Measurements from ENCODE around the gene TTC39A.

Gene TTC39A

DNA sequence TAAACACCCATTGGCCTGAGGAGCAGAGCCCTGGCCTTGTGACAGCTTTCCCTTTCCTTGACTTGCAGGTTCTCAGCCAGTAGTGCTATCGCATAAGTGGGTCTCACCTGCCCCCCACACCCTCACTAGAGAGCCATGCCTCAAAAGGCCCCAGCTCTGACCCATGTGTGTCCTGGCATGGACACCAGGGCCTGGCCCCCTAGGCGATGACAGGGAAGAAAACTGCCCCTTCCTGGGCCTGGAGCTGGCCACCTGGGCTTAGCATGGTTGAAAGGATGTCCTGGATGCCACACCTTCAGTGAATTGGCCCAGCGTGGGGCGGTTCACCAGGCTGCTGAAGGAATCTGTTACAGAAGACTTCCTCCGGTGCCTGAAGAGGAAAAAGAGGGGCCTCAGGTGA, 18.5 kb downstream of the TTC39A start:
- TF ChIP-seq, protein P1, sequence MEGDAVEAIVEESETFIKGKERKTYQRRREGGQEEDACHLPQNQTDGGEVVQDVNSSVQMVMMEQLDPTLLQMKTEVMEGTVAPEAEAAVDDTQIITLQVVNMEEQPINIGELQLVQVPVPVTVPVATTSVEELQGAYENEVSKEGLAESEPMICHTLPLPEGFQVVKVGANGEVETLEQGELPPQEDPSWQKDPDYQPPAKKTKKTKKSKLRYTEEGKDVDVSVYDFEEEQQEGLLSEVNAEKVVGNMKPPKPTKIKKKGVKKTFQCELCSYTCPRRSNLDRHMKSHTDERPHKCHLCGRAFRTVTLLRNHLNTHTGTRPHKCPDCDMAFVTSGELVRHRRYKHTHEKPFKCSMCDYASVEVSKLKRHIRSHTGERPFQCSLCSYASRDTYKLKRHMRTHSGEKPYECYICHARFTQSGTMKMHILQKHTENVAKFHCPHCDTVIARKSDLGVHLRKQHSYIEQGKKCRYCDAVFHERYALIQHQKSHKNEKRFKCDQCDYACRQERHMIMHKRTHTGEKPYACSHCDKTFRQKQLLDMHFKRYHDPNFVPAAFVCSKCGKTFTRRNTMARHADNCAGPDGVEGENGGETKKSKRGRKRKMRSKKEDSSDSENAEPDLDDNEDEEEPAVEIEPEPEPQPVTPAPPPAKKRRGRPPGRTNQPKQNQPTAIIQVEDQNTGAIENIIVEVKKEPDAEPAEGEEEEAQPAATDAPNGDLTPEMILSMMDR (IDR thresholded peaks at IDR 0.05; ENCODE audit: low read depth, low read length) = no peak
- no peak for DNase-seq
- Histone ChIP-seq H3K36me3 (no peaks in the 10 kb centered on the region), H3K9me3 (no peaks in the 10 kb centered on the region), H3K27me3 (no peaks in the 10 kb centered on the region), H3K4me1 (no peaks in the 10 kb centered on the region), H3K4me3 (ENCODE audit: low read depth, low read length) (no peak overlapping the region)

DNA sequence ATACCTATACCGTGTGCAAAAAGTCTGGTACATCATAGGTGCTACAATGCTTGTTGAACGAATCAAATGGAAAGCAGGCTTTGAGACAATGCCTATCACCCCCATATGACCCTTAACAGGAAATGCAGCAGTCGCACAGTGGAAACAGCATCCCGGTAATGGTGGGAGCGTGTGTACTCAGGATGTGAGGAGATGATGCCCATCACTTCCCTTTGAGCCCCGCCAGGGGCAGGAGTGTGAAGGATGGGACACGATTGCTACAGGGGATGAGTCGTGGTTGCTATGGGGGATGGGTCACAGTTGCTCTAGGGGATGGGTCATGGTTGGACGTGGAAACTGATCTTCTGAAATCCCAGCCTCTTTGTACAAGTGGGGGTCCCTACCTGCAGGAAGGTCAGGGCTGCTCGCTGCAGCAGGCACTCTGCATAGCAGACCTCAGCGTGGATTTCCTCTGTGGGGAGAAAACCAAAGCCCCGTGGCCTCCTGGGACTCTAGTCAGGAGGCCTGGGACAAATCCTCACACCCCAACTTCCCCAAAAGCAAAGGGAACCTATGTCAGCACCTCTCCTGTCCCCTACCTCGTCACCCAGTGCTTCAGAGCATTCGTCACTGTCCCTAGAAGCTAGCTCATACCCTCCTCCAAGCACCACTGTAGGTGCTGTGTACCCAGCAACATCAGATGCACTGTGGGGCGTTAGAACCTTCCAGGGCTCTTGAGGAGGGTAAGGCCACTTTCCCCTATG, 19.3 kb downstream of the TTC39A start:
- TF ChIP-seq, protein P1 (IDR thresholded peaks at IDR 0.05; ENCODE audit: low read depth, low read length) = no peak

DNA sequence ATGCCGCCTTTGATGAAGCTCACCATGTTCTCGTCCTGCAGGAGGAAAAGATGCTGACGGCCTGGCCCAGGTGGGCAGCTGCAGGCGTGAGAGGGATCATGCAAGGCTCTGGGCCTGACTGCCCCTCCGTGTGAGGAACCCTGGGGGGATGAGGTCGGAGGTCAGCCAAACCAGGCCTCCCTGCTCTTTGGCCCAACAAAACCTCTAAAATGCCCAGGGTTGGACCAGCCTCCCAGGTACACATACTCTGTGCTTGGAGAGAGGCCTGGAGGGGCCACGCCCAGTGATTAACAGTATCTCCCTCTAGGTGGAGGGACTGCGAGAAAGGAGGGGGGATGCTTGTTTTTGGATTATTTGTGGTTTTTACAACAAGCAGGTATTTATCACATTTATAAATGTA, 21.1 kb downstream of the TTC39A start:
- TF ChIP-seq, protein P1 (IDR thresholded peaks at IDR 0.05; ENCODE audit: low read depth, low read length) = no peak

More for the DNA sequence above, 19.3 kb downstream of the TTC39A start:
- Histone ChIP-seq H3K9me3 (no peaks in the 10 kb centered on the region), H3K4me3 (ENCODE audit: low read depth, low read length) (no peak overlapping the region), H3K36me3 (no peaks in the 10 kb centered on the region), H3K27me3 (no peaks in the 10 kb centered on the region), H3K4me1 (no peaks in the 10 kb centered on the region)
- no peak for DNase-seq

DNA sequence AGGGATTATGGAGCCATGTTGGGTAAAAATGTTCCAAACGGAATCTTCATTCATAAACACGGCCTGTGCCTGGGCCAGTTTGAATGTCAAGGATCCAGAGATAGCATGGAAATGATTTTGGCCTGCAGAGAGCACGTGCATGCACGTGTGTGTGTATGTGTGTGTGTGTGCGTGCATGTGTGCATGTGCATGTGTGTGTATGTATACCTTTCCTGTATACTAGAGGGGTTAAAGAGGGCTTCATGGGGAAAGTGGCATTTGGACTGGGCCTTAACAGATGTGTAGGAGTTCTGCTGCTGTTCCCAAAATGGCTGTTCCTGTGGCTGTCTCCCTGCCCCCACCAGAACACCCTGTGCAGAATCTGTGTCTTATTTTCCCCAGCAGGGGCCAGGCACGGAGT, 21.7 kb downstream of the TTC39A start:
- TF ChIP-seq, protein P1 (IDR thresholded peaks at IDR 0.05; ENCODE audit: low read depth, low read length) = no peak
- no peak for DNase-seq
- Histone ChIP-seq H3K4me3 (ENCODE audit: low read depth, low read length) (no peak overlapping the region), H3K27me3 (no peaks in the 10 kb centered on the region), H3K9me3 (no peaks in the 10 kb centered on the region), H3K36me3 (no peaks in the 10 kb centered on the region), H3K4me1 (no peaks in the 10 kb centered on the region)

More for the DNA sequence above, 21.1 kb downstream of the TTC39A start:
- no peaks in the 10 kb centered on the region for H3K27me3 ChIP-seq
- H3K4me3 ChIP-seq (ENCODE audit: low read depth, low read length) = no peak overlapping the region
- no peaks in the 10 kb centered on the region for H3K9me3 ChIP-seq
- no peaks in the 10 kb centered on the region for H3K4me1 ChIP-seq
- no peaks in the 10 kb centered on the region for H3K36me3 ChIP-seq
- DNase-seq = no peak

DNA sequence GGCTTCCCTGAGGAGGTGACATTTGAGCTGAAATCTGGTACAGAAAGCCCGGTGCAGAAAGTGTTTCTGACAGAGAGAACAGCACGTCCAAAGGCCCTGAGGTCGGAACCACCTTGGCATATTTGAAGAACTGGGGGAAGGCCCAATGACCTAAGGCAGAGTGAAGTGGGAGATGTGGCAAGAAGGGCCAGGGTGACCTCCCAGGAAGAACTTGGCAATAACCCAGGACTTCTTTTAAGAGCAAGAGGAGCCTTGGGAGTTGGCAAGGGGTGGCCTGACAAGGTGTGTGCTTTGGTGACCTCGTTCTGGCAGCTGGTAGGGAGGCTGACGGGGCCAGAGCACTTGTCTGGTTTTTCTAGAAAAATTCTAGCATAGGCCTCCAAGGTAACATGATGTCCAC, 23.4 kb downstream of the TTC39A start:
- no peak overlapping the region for H3K4me3 ChIP-seq (ENCODE audit: low read depth, low read length)
- no peaks in the 10 kb centered on the region for H3K36me3 ChIP-seq
- no peaks in the 10 kb centered on the region for H3K27me3 ChIP-seq
- DNase-seq = no peak
- TF ChIP-seq, protein P1 (IDR thresholded peaks at IDR 0.05; ENCODE audit: low read depth, low read length) = no peak
- H3K9me3 ChIP-seq = no peaks in the 10 kb centered on the region
- H3K4me1 ChIP-seq = no peaks in the 10 kb centered on the region

DNA sequence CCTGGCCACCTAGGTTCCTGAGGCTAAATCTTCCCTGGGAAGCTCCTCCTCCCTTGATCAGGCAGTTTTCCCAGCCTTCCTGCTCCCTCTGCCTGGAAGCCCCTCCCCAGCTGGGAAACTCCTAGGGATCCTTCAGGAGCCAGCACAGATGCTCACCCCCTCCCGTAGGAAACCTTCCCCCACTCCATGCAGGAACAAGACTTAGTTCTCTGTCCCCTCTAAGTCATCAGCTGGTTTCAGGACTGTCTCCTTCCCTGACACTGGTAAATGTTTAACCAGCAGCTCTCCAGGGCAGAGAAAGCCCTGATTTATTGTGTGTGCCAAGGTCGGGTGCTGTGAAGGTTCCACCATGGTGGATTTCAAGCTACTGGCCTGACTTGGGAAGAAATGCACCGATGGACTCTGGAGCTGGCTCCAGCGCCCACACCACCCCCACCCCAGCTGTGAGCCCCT, 25.0 kb downstream of the TTC39A start:
- Histone ChIP-seq H3K27me3 (no peaks in the 10 kb centered on the region), H3K4me3 (ENCODE audit: low read depth, low read length) (no peak overlapping the region), H3K36me3 (no peaks in the 10 kb centered on the region), H3K4me1 (no peaks in the 10 kb centered on the region), H3K9me3 (no peaks in the 10 kb centered on the region)
- no peak for DNase-seq
- TF ChIP-seq, protein P1 (IDR thresholded peaks at IDR 0.05; ENCODE audit: low read depth, low read length) = no peak

Data from BE2C (cell line).